SK-N-SH treated with all-trans-retinoic acid at 6 μM for 48 hours (cell line): Measurements from ENCODE around the gene CELSR2.

ENCODE experiments used
- ATAC-seq: fragments of 200-7000 bp; cut with Tn5 transposase; 3 replicates; pipeline ENCODE4 v1.9.1; 2020; ENCODE audit warnings: mild to moderate bottlenecking, moderate library complexity
- ARNTL ChIP-seq: fragments of 450-650 bp; formaldehyde crosslinking; IDR thresholded peaks from 2 replicates; pipeline ENCODE4 v1.5.0; 2020; ENCODE audit warnings: low read depth, mild to moderate bottlenecking, moderate library complexity, borderline replicate concordance
- BACH2 ChIP-seq: fragments of 250-450 bp; sonication (Bioruptor Pico); IDR thresholded peaks from 2 replicates; pipeline ENCODE4 v1.9.0; 2021; ENCODE audit warnings: mild to moderate bottlenecking, borderline replicate concordance
- CSDC2 ChIP-seq: fragments of 250-450 bp; sonication (Bioruptor Pico); IDR thresholded peaks from 2 replicates; pipeline ENCODE4 v1.5.0; 2020; ENCODE audit warnings: mild to moderate bottlenecking, moderate library complexity
- ESRRG ChIP-seq: fragments of 250-450 bp; sonication (Bioruptor Pico); IDR thresholded peaks from 2 replicates; pipeline ENCODE4 v1.6.1; 2021; ENCODE audit warnings: mild to moderate bottlenecking
- GLIS3 ChIP-seq: fragments of 250-450 bp; sonication (Bioruptor Pico); IDR thresholded peaks from 2 replicates; pipeline ENCODE4 v1.5.0; 2020; ENCODE audit warnings: mild to moderate bottlenecking, moderate library complexity
- ISL1 ChIP-seq: fragments of 250-450 bp; sonication (Bioruptor Pico); IDR thresholded peaks from 2 replicates; pipeline ENCODE4 v2.1.2; 2022; ENCODE audit warnings: mild to moderate bottlenecking, moderate library complexity
- OSR1 ChIP-seq: fragments of 250-450 bp; sonication (Bioruptor Pico); IDR thresholded peaks from 2 replicates; pipeline ENCODE4 v1.8.0; 2022; ENCODE audit warnings: moderate library complexity, mild to moderate bottlenecking, inconsistent platforms
- RARB ChIP-seq: fragments of 250-450 bp; sonication (Bioruptor Pico); IDR thresholded peaks from 2 replicates; pipeline ENCODE4 v1.8.0; 2021; ENCODE audit warnings: mild to moderate bottlenecking, moderate library complexity
- SNAI2 ChIP-seq: fragments of 250-450 bp; sonication (Bioruptor Pico); IDR thresholded peaks from 2 replicates; pipeline ENCODE4 v1.5.0; 2020; ENCODE audit warnings: mild to moderate bottlenecking, moderate library complexity
- TCF4 ChIP-seq: fragments of 250-450 bp; sonication (Bioruptor Pico); IDR thresholded peaks from 2 replicates; pipeline ENCODE4 v1.8.0; 2021; ENCODE audit warnings: mild to moderate bottlenecking, moderate library complexity, borderline replicate concordance
- TOX ChIP-seq: fragments of 250-450 bp; sonication (Bioruptor Pico); IDR thresholded peaks from 2 replicates; pipeline ENCODE4 v1.8.0; 2021; ENCODE audit warnings: mild to moderate bottlenecking, moderate library complexity, borderline replicate concordance
- ZC3H10 ChIP-seq: fragments of 250-450 bp; sonication (Bioruptor Pico); IDR thresholded peaks from 2 replicates; pipeline ENCODE4 v1.5.1; 2021; ENCODE audit warnings: mild to moderate bottlenecking, moderate library complexity
- ZFP30 ChIP-seq: fragments of 450-650 bp; formaldehyde crosslinking; IDR thresholded peaks from 2 replicates; pipeline ENCODE4 v1.5.0; 2022; ENCODE audit warnings: mild to moderate bottlenecking, moderate library complexity
- ZNF565 ChIP-seq: fragments of 450-650 bp; formaldehyde crosslinking; conservative IDR thresholded peaks from 2 replicates; pipeline ENCODE4 v1.5.0; 2020; ENCODE audit warnings: low read depth, mild to moderate bottlenecking, moderate library complexity
- ZNF70 ChIP-seq: fragments of 450-650 bp; formaldehyde crosslinking; IDR thresholded peaks from 2 replicates; pipeline ENCODE4 v1.5.0; 2020; ENCODE audit warnings: mild to moderate bottlenecking, moderate library complexity
- ZNF8 ChIP-seq: fragments of 450-650 bp; formaldehyde crosslinking; IDR thresholded peaks from 2 replicates; pipeline ENCODE4 v1.5.0; 2020; ENCODE audit warnings: mild to moderate bottlenecking, moderate library complexity
- TF ChIP-seq, protein P1 (sequence below): fragments of 250-450 bp; sonication (Bioruptor Pico); IDR thresholded peaks from 2 replicates; pipeline ENCODE4 v1.8.0; 2021; ENCODE audit warnings: low read depth, mild to moderate bottlenecking, moderate library complexity, borderline replicate concordance
- TF ChIP-seq, protein P2 (sequence below): fragments of 250-450 bp; sonication (Bioruptor Pico); IDR thresholded peaks from 2 replicates; pipeline ENCODE4 v1.5.1; 2020; ENCODE audit warnings: low read depth, mild to moderate bottlenecking, moderate library complexity
- TF ChIP-seq, protein P3 (sequence below): fragments of 250-450 bp; sonication (Bioruptor Pico); IDR thresholded peaks from 2 replicates; pipeline ENCODE4 v1.5.0; 2020; ENCODE audit warnings: mild to moderate bottlenecking, moderate library complexity
- TF ChIP-seq, protein P4 (sequence below): fragments of 250-450 bp; sonication (Bioruptor Pico); IDR thresholded peaks from 2 replicates; pipeline ENCODE4 v1.5.1; 2021; ENCODE audit warnings: mild to moderate bottlenecking, moderate library complexity
- TF ChIP-seq, protein P5 (sequence below): fragments of 250-450 bp; sonication (Bioruptor Pico); IDR thresholded peaks from 2 replicates; pipeline ENCODE4 v1.8.0; 2020; ENCODE audit warnings: mild to moderate bottlenecking, moderate library complexity, borderline replicate concordance

CELSR2 gene

DNA sequence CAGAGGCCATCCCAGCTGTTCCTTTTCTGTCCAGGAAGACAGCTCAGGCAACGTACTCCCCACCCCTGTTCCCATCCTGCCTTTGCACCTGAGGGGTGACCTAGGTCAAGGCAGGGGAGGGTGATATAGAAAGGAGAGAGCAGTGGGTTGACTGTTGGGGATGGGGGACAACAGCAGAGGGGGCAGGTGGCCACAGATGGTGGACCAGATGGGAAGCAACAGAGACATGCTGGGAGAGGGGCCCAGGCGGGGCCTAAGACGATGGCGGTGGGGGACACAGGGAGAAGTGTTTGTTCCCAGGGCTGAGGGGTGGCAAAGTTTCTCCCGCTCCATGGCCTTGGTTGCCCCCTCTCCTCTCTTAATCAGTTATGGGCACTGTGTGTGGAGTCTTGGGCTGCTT, 6.3 kb downstream of the CELSR2 start (continued):
- TF ChIP-seq, protein P1, sequence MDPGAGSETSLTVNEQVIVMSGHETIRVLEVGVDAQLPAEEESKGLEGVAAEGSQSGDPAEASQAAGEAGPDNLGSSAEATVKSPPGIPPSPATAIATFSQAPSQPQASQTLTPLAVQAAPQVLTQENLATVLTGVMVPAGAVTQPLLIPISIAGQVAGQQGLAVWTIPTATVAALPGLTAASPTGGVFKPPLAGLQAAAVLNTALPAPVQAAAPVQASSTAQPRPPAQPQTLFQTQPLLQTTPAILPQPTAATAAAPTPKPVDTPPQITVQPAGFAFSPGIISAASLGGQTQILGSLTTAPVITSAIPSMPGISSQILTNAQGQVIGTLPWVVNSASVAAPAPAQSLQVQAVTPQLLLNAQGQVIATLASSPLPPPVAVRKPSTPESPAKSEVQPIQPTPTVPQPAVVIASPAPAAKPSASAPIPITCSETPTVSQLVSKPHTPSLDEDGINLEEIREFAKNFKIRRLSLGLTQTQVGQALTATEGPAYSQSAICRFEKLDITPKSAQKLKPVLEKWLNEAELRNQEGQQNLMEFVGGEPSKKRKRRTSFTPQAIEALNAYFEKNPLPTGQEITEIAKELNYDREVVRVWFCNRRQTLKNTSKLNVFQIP (CRISPR knock-in tag) = no peak
- no peak for TF ChIP-seq BACH2 (CRISPR knock-in tag)
- TF ChIP-seq CSDC2 = no peak
- TF ChIP-seq TOX (CRISPR knock-in tag) = no peak
- TF ChIP-seq, all 23 proteins: peak for 0

DNA sequence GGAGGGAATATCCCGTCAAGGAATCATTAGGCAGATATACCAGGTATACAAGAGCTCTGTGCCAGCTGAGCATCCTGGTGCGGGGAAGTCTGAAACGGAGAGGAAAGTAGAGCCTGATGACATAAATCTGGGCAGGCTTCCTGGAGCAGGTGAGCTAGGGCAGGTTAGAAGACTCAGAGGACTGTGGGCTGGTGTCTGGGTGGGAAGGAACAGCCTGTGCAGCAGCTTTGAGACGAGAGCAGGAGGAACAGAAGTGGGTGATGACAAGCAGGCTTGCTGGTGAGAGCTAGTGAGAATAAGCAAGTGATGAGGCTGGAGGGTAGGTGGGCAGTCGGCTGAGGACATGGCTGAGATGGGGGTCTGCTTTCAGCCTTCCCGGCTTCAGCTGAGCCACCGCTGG, 6.7 kb downstream of the CELSR2 start:
- TF ChIP-seq ARNTL (CRISPR knock-in tag) = no peak
- TF ChIP-seq ZNF565 = no peak
- TF ChIP-seq ZNF70 = no peak
- TF ChIP-seq BACH2 (CRISPR knock-in tag) = no peak
- TF ChIP-seq, protein P2, sequence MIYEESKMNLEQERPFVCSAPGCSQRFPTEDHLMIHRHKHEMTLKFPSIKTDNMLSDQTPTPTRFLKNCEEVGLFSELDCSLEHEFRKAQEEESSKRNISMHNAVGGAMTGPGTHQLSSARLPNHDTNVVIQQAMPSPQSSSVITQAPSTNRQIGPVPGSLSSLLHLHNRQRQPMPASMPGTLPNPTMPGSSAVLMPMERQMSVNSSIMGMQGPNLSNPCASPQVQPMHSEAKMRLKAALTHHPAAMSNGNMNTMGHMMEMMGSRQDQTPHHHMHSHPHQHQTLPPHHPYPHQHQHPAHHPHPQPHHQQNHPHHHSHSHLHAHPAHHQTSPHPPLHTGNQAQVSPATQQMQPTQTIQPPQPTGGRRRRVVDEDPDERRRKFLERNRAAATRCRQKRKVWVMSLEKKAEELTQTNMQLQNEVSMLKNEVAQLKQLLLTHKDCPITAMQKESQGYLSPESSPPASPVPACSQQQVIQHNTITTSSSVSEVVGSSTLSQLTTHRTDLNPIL = no peak
- no peak for TF ChIP-seq ISL1 (CRISPR knock-in tag)
- no peak for TF ChIP-seq OSR1 (CRISPR knock-in tag)
- no peak for TF ChIP-seq ESRRG (CRISPR knock-in tag)
- TF ChIP-seq GLIS3 = no peak
- no peak for ATAC-seq

DNA sequence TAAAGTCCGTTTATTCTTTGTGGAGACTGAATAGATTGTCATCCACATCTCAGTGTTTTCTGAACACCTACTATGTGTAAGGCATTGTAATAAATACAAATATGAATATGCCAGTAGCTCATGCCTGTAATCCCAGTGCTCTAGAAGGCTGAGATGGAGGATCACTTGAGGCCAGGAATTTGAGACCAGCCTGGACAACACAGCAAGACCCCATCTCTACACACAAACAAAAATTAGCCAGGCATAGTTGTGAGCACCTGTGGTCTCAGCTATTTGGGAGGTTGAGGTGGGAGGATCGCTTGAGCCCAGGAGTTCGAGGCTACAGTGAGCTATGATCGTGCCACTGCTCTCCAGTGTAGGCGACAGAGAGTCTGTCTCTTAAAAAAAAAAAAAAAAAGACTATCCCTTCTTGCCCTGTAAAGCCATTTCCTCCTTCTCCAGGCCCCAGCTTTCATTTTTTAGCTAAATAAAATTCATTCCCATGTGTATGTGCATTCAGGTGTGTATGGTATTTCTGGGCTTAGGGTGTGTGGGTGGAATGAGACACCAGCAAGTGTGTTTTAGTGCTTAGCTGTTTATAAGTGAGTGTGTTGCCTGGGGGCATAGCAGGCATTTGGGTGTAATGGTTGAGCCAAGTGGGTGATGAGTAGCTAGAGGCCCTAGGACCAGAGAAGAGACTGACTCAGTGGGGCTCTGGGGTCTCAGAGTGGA, 7.8 kb downstream of the CELSR2 start:
- TF ChIP-seq ARNTL (CRISPR knock-in tag) (no peak), TCF4 (CRISPR knock-in tag) (no peak), ZFP30 (CRISPR knock-in tag) (no peak), ZNF565 (no peak), ZNF8 (CRISPR knock-in tag) (no peak), GLIS3 (no peak), ZC3H10 (no peak), RARB (no peak), TOX (CRISPR knock-in tag) (no peak), BACH2 (CRISPR knock-in tag) (no peak), OSR1 (CRISPR knock-in tag) (no peak), SNAI2 (CRISPR knock-in tag) (no peak), ZNF70 (no peak)
- TF ChIP-seq, protein P2 = no peak
- TF ChIP-seq, protein P1 (CRISPR knock-in tag) = no peak
- TF ChIP-seq, protein P3, sequence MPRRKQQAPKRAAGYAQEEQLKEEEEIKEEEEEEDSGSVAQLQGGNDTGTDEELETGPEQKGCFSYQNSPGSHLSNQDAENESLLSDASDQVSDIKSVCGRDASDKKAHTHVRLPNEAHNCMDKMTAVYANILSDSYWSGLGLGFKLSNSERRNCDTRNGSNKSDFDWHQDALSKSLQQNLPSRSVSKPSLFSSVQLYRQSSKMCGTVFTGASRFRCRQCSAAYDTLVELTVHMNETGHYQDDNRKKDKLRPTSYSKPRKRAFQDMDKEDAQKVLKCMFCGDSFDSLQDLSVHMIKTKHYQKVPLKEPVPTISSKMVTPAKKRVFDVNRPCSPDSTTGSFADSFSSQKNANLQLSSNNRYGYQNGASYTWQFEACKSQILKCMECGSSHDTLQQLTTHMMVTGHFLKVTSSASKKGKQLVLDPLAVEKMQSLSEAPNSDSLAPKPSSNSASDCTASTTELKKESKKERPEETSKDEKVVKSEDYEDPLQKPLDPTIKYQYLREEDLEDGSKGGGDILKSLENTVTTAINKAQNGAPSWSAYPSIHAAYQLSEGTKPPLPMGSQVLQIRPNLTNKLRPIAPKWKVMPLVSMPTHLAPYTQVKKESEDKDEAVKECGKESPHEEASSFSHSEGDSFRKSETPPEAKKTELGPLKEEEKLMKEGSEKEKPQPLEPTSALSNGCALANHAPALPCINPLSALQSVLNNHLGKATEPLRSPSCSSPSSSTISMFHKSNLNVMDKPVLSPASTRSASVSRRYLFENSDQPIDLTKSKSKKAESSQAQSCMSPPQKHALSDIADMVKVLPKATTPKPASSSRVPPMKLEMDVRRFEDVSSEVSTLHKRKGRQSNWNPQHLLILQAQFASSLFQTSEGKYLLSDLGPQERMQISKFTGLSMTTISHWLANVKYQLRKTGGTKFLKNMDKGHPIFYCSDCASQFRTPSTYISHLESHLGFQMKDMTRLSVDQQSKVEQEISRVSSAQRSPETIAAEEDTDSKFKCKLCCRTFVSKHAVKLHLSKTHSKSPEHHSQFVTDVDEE (CRISPR knock-in tag) = no peak
- TF ChIP-seq, protein P4, sequence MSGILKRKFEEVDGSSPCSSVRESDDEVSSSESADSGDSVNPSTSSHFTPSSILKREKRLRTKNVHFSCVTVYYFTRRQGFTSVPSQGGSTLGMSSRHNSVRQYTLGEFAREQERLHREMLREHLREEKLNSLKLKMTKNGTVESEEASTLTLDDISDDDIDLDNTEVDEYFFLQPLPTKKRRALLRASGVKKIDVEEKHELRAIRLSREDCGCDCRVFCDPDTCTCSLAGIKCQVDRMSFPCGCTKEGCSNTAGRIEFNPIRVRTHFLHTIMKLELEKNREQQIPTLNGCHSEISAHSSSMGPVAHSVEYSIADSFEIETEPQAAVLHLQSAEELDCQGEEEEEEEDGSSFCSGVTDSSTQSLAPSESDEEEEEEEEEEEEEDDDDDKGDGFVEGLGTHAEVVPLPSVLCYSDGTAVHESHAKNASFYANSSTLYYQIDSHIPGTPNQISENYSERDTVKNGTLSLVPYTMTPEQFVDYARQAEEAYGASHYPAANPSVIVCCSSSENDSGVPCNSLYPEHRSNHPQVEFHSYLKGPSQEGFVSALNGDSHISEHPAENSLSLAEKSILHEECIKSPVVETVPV (CRISPR knock-in tag) = no peak
- TF ChIP-seq, protein P5, sequence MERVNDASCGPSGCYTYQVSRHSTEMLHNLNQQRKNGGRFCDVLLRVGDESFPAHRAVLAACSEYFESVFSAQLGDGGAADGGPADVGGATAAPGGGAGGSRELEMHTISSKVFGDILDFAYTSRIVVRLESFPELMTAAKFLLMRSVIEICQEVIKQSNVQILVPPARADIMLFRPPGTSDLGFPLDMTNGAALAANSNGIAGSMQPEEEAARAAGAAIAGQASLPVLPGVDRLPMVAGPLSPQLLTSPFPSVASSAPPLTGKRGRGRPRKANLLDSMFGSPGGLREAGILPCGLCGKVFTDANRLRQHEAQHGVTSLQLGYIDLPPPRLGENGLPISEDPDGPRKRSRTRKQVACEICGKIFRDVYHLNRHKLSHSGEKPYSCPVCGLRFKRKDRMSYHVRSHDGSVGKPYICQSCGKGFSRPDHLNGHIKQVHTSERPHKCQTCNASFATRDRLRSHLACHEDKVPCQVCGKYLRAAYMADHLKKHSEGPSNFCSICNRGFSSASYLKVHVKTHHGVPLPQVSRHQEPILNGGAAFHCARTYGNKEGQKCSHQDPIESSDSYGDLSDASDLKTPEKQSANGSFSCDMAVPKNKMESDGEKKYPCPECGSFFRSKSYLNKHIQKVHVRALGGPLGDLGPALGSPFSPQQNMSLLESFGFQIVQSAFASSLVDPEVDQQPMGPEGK (CRISPR knock-in tag) = no peak
- ATAC-seq = no peak
